Transverse colon (tissue), 3 donors: ENCODE data around the gene HLA-DRB5.

Experiments
- CTCF ChIP-seq, 5 experiments: fragments of 200-600 bp in 3 of 5; fragments of 450-650 bp in 2 of 5; sonication (generic) in 3 of 5; IDR thresholded peaks; 1 replicate in 2 of 5; 2 replicates in 3 of 5; pipeline ENCODE4 v1.5.1; 2016 to 2017; ENCODE audit warnings: antibody characterized with exemption in 5 of 5, inconsistent platforms in 3 of 5, mild to moderate bottlenecking in 2 of 5, moderate library complexity in 1 of 5
- EP300 ChIP-seq: sonication (generic); formaldehyde crosslinking; IDR thresholded peaks from one replicate; pipeline ENCODE4 v1.6.1; 2017; ENCODE audit warnings: antibody characterized with exemption, low read depth

GRCh38 chr6:32491700-32492099 lies 38.4 kb downstream of the HLA-DRB5 start:
- no peak for TF ChIP-seq CTCF (IDR thresholded peaks at IDR 0.05)
- no peak for TF ChIP-seq EP300
